ENCODE data around the gene HSPB9. TPM values are rescaled to one million over a fixed set of nuclear protein-coding genes. Genes with fewer than 3 reads are reported as not detected.

The HSPB9 gene
- total and polyA plus RNA-seq, 9 of the 15 experiments (the other 6 are each of a cell fraction or from before 2014, with no cell fraction given): 0.04 to 0.16 (median 0.08) TPM; not detected in 3

GRCh38 chr17:42107597-42108576 lies 14.7 kb upstream of the HSPB9 start (continued):
- TF ChIP-seq NKRF (IDR thresholded peaks at IDR 0.05; ENCODE audit: borderline replicate concordance): no peak
- TF ChIP-seq HMG20A (CRISPR knock-in tag; conservative IDR thresholded peaks at IDR 0.05): no peak
- no peak for TF ChIP-seq ZNF395 (CRISPR knock-in tag; IDR thresholded peaks at IDR 0.05)
- TF ChIP-seq ID3 (CRISPR knock-in tag; IDR thresholded peaks at IDR 0.05): no peak
- TF ChIP-seq ID3 (tag; IDR thresholded peaks at IDR 0.05): peak; percentile 87
- no peak for TF ChIP-seq ZMIZ1 (IDR thresholded peaks at IDR 0.05; ENCODE audit: low read depth in 2 of 2, low read length in 2 of 2)
- peak in 1 of 3 experiments; percentile 25 for TF ChIP-seq YY1 (IDR thresholded peaks at IDR 0.05; ENCODE audit: borderline replicate concordance in 1 of 3, control insufficient read depth in 1 of 3, extremely low read depth in 1 of 3, insufficient read depth in 3 of 3, insufficient read length in 1 of 3, insufficient replicate concordance in 2 of 3, low read depth in 1 of 3, low read length in 2 of 3)
- TF ChIP-seq WHSC1 (IDR thresholded peaks at IDR 0.05; ENCODE audit: low read length): no peak
- TF ChIP-seq ZFX (CRISPR knock-in tag; IDR thresholded peaks at IDR 0.05): no peak
- TF ChIP-seq NCOA2 (IDR thresholded peaks at IDR 0.05; ENCODE audit: partially characterized antibody in 2 of 2): no peak
- no peak for TF ChIP-seq SIN3B (IDR thresholded peaks at IDR 0.05; ENCODE audit: low read depth)
- TF ChIP-seq ZNF217 (CRISPR knock-in tag; IDR thresholded peaks at IDR 0.05): no peak
- no peak for TF ChIP-seq ARID1B (IDR thresholded peaks at IDR 0.05)
- no peak for TF ChIP-seq HEY1 (CRISPR knock-in tag; IDR thresholded peaks at IDR 0.05; ENCODE audit: borderline replicate concordance)
- no peak for TF ChIP-seq NFRKB (IDR thresholded peaks at IDR 0.05; ENCODE audit: low read depth)
- no peak for TF ChIP-seq NONO (IDR thresholded peaks at IDR 0.05; ENCODE audit: low read depth in 2 of 2, low read length in 1 of 2)
- peak; percentile 64; the same call in 1 of the 2 replicates for TF ChIP-seq ZBTB7A (IDR thresholded peaks at IDR 0.05; ENCODE audit: borderline replicate concordance, control insufficient read depth, low read depth, low read length)
- no peak for TF ChIP-seq SP2 (IDR thresholded peaks at IDR 0.05; ENCODE audit: extremely low read depth, low read depth, low read length, poor library complexity, severe bottlenecking)
